Lung (tissue), 12 donors: Measurements from ENCODE around the gene PARD3. TPM values are rescaled to one million over a fixed set of nuclear protein-coding genes. Genes with fewer than 3 reads are reported as not detected.
"Not testable (repeated sequence)": the region's sequence is repeated elsewhere in the genome, so short reads cannot be mapped to it uniquely, and the experiment has no call there.

ENCODE experiments used
- ATAC-seq: fragments of 200-7000 bp; cut with Tn5 transposase; one replicate; pipeline ENCODE4 v1.9.1; 2020; ENCODE audit warnings: moderate number of reproducible peaks; ENCODE audit not compliant: insufficient read depth, low FRiP score
- DNase-seq, 3 donors: peaks; one replicate each; pipeline ENCODE4 v3.0.0-alpha.2; 2013 to 2017
- H3K27ac ChIP-seq, 2 donors: one replicate each; pipeline ENCODE4 v1.5.1; 2013; ENCODE audit warnings: mild to moderate bottlenecking in 2 of 2, moderate library complexity in 2 of 2, control low read depth in 1 of 2, inconsistent platforms in 1 of 2, low read depth in 1 of 2, low read length in 1 of 2
- H3K27me3 ChIP-seq, 3 donors: one replicate each; pipeline ENCODE4 v1.5.1; 2013; ENCODE audit warnings: low read length in 2 of 3; ENCODE audit not compliant: control insufficient read depth in 3 of 3, insufficient read depth in 3 of 3
- H3K36me3 ChIP-seq, 4 donors: one replicate each; pipeline ENCODE4 v1.5.1; 2013; ENCODE audit warnings: low read length in 4 of 4, mild to moderate bottlenecking in 1 of 4, moderate library complexity in 1 of 4; ENCODE audit not compliant: control insufficient read depth in 4 of 4, insufficient read depth in 4 of 4
- H3K4me1 ChIP-seq, 5 donors: one replicate each; pipeline ENCODE4 v1.5.1; 2013; ENCODE audit warnings: low read length in 5 of 5, mild to moderate bottlenecking in 2 of 5, moderate library complexity in 1 of 5; ENCODE audit not compliant: control insufficient read depth in 5 of 5, insufficient read depth in 5 of 5
- H3K4me3 ChIP-seq: one replicate; pipeline ENCODE4 v1.5.1; 2013; ENCODE audit warnings: mild to moderate bottlenecking, control low read depth, moderate library complexity
- H3K9ac ChIP-seq, 2 donors: one replicate each; pipeline ENCODE4 v1.5.1; 2013; ENCODE audit warnings: low read length in 2 of 2, control low read depth in 1 of 2; ENCODE audit not compliant: insufficient read depth in 1 of 2
- H3K9me3 ChIP-seq, 4 donors: one replicate each; pipeline ENCODE4 v1.5.1; 2013; ENCODE audit warnings: low read length in 3 of 4, mild to moderate bottlenecking in 1 of 4, moderate library complexity in 1 of 4; ENCODE audit not compliant: control insufficient read depth in 4 of 4, insufficient read depth in 3 of 4
- WGBS, 2 donors: extraction: QIAGEN DNeasy Blood & Tissue Kit; methylation state at CpG; one replicate each; pipeline ENCODE4 v1.1.7; 2013; 5-methylcytosine and 5-hydroxymethylcytosine counted together
- polyA plus RNA-seq, 2 donors: library from polyadenylated mRNA; stranded (reverse); fragments of 200-250 nt; gene quantifications; one replicate each; pipeline ENCODE4 v1.2.1, GENCODE V29; 2013
- total RNA-seq, 2 donors: library from RNA; depleted of rRNA in 1 of 2; stranded (reverse); fragments of >200 nt in 1 of 2; gene quantifications; one replicate each; pipeline ENCODE4 v1.2.1, GENCODE V29; 2014 to 2021
- TF ChIP-seq, protein P1 (sequence below): IDR thresholded peaks from 2 replicates; pipeline ENCODE4 v1.5.1; 2012; ENCODE audit warnings: mild to moderate bottlenecking; ENCODE audit errors: control extremely low read depth, extremely low read depth
- donor health status: control.
- donor health status: control.
- donor health status: Bipolar disorder and iron deficiency.
- donor health status: healthy.
- donor health status: DM: yes; HTN: yes; CAD: no.

The PARD3 gene
- total and polyA plus RNA-seq, 4 donors = 10.3 to 69.2 (median 27.6) TPM

DNA sequence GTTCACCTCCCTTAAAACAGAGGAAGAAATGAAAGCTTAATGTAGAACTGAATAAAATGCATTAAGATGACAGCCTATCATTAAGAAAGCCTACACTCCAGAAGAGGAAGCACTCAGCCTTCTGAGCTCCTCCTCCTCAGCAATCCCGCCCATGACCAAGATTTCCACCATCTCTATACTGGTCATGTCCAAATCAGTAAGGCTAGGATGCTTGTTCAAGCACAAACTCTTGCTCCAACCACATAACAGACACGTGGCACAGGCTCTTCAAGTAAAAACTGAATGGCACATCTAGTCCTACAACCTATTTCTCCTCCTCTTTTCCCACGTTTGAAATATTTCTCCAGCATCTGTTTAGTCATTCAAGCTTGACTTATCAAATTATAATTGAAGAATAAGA lies 454.1 kb downstream of the PARD3 start:
- no peaks in the 10 kb centered on the region for H3K27me3 ChIP-seq
- DNase-seq (no peak), ATAC-seq (no peak)
- no peaks in the 10 kb centered on the region for H3K9me3 ChIP-seq
- H3K4me1 ChIP-seq = no peaks in the 10 kb centered on the region
- TF ChIP-seq, protein P1, sequence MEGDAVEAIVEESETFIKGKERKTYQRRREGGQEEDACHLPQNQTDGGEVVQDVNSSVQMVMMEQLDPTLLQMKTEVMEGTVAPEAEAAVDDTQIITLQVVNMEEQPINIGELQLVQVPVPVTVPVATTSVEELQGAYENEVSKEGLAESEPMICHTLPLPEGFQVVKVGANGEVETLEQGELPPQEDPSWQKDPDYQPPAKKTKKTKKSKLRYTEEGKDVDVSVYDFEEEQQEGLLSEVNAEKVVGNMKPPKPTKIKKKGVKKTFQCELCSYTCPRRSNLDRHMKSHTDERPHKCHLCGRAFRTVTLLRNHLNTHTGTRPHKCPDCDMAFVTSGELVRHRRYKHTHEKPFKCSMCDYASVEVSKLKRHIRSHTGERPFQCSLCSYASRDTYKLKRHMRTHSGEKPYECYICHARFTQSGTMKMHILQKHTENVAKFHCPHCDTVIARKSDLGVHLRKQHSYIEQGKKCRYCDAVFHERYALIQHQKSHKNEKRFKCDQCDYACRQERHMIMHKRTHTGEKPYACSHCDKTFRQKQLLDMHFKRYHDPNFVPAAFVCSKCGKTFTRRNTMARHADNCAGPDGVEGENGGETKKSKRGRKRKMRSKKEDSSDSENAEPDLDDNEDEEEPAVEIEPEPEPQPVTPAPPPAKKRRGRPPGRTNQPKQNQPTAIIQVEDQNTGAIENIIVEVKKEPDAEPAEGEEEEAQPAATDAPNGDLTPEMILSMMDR = no peak
- peaks cover 3 to 11% (median 9%) of the 10 kb centered on the region in 4 donors for H3K36me3 ChIP-seq
- H3K9ac ChIP-seq = no peak overlapping the region
- no peak overlapping the region for H3K4me3 ChIP-seq
- WGBS, 2 donors = 77 to 87% methylated on average over 3 of the region's 3 CpGs
- H3K27ac ChIP-seq = no peak overlapping the region

DNA sequence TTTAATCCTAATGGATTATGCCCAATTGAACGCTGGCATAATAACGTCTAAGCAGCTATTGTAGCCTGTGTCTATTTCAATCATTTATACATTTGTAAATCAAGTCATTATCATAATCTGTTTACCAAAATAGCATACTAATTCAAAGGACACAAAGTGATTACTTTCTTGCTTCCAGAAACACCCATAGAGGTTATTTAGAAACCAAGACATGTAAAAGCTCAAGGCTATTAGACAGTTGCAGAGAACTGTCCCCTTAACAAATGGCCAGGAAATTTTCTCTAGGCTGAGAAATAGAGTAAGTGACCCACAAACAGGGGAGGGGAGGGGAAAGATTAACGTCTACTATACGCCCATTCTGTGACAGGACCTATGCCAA lies 455.7 kb downstream of the PARD3 start:
- no peaks in the 10 kb centered on the region for H3K27me3 ChIP-seq
- H3K9me3 ChIP-seq = peaks cover 0 to 4% (median 0%) of the 10 kb centered on the region in 4 donors
- no peak overlapping the region for H3K9ac ChIP-seq
- TF ChIP-seq, protein P1 = no peak
- DNase-seq (no peak), ATAC-seq (no peak)
- H3K4me3 ChIP-seq = no peak overlapping the region
- no peak overlapping the region for H3K27ac ChIP-seq
- peaks cover 7 to 11% (median 9%) of the 10 kb centered on the region in 4 donors for H3K36me3 ChIP-seq
- WGBS, 2 donors = 96 to 97% methylated on average over 4 of the region's 4 CpGs
- H3K4me1 ChIP-seq = no peaks in the 10 kb centered on the region

DNA sequence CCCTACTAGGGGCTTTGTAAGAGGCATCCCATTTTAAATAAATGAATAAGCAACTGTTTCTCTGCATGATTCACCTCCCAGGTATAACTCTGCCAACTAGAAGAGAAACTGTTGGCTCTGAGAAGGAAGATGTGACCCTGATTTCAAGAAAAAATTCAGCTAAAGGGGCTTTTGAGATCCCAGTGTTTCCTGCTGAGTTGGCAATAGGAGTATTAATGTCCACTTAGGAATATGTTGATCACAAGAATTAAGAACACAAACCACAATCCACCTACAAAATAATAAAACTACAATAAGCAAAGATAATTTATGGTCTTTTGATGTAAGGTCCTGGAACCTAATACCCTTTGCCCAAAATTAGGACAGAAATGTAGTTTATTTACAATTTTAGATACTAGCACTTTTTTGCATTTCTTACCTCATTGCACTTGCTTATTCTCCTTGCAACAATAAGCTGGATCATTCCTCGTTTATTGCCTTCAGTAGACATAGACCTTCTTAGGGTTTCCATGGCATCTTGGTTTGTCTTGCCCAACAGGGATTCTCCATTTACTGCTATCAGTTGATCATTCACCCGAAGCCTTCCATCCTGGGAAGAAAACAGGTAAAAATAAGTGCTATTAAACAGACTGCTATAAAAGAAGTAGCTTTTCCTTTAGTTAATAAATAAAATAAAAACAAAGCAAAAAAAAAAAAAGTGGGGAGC lies 456.2 kb downstream of the PARD3 start:
- Histone ChIP-seq H3K9ac (no peak overlapping the region), H3K4me3 (no peak overlapping the region), H3K36me3 (peaks cover 7 to 11% (median 9%) of the 10 kb centered on the region in 4 donors), H3K27ac (no peak overlapping the region), H3K9me3 (peaks cover 0 to 4% (median 0%) of the 10 kb centered on the region in 4 donors), H3K4me1 (no peaks in the 10 kb centered on the region), H3K27me3 (no peaks in the 10 kb centered on the region)
- ATAC-seq = no peak
- WGBS, 2 donors = 85 to 87% methylated on average over 2 of the region's 2 CpGs
- TF ChIP-seq, protein P1 = no peak
- no peak for DNase-seq

GRCh38 chr10:34356463-34356862 lies 458.6 kb downstream of the PARD3 start:
- Histone ChIP-seq H3K36me3 (peaks cover 6 to 9% (median 9%) of the 10 kb centered on the region in 4 donors), H3K27ac (no peak overlapping the region), H3K9ac (no peak overlapping the region), H3K9me3 (peaks cover 0 to 4% (median 0%) of the 10 kb centered on the region in 4 donors), H3K4me3 (no peak overlapping the region), H3K27me3 (no peaks in the 10 kb centered on the region), H3K4me1 (no peaks in the 10 kb centered on the region)
- TF ChIP-seq, protein P1 = no peak
- ATAC-seq (no peak), DNase-seq (no peak)

DNA sequence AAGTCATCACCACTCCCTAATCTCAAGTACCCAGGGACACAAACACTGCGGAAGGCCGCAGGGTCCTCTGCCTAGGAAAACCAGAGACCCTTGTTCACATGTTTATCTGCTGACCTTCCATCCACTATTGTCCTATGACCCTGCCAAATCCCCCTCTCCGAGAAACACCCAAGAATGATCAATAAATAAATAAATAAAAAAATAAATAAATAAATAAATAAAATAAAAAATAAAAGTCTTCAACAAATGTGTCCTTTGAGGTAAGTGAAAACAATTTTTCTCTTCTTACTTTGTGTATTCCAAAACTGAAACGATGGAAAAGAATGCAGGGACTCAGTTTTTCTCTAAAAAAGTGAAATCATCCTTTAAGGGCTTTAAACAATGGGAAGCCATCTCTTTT lies 461.6 kb downstream of the PARD3 start:
- H3K27me3 ChIP-seq, H3K4me1 ChIP-seq, H3K27ac ChIP-seq, H3K9me3 ChIP-seq, H3K36me3 ChIP-seq, DNase-seq, H3K4me3 ChIP-seq, H3K9ac ChIP-seq, ATAC-seq: not testable (repeated sequence)
- WGBS, 2 donors = 85 to 90% methylated on average over 4 of the region's 4 CpGs
